Parathyroid adenoma (tissue), 2 donors: ENCODE results near the gene MAP4K4.

Experiments
- H2AFZ ChIP-seq: fragments of 300-600 bp; sonication (generic); one replicate; pipeline ENCODE4 v1.7.0; 2017; ENCODE audit warnings: antibody characterized with exemption, mild to moderate bottlenecking
- H3K27ac ChIP-seq: fragments of 300-600 bp; sonication (generic); one replicate; pipeline ENCODE4 v1.7.0; 2017
- H3K27me3 ChIP-seq: fragments of 300-600 bp; sonication (generic); one replicate; pipeline ENCODE4 v1.7.0; 2017; ENCODE audit warnings: low read length; ENCODE audit not compliant: control insufficient read depth, insufficient read depth
- H3K36me3 ChIP-seq: fragments of 300-600 bp; sonication (generic); one replicate; pipeline ENCODE4 v1.7.0; 2017; ENCODE audit warnings: low read length; ENCODE audit not compliant: control insufficient read depth, insufficient read depth
- H3K4me1 ChIP-seq: fragments of 300-600 bp; sonication (generic); one replicate; pipeline ENCODE4 v1.7.0; 2017; ENCODE audit warnings: control low read depth
- H3K4me2 ChIP-seq: fragments of 300-600 bp; sonication (generic); one replicate; pipeline ENCODE4 v1.7.0; 2017; ENCODE audit warnings: low read length
- H3K4me3 ChIP-seq: fragments of 300-600 bp; sonication (generic); one replicate; pipeline ENCODE4 v1.7.0; 2017; ENCODE audit warnings: low read depth, low read length
- H3K79me2 ChIP-seq: fragments of 300-600 bp; sonication (generic); one replicate; pipeline ENCODE4 v1.7.0; 2017; ENCODE audit warnings: control low read depth
- H3K9ac ChIP-seq: fragments of 300-600 bp; sonication (generic); one replicate; pipeline ENCODE4 v1.7.0; 2017; ENCODE audit warnings: mild to moderate bottlenecking
- H3K9me3 ChIP-seq: fragments of 300-600 bp; sonication (generic); one replicate; pipeline ENCODE4 v1.7.0; 2017; ENCODE audit warnings: low read length; ENCODE audit not compliant: control insufficient read depth
- TF ChIP-seq, protein P1 (sequence below): fragments of 300-600 bp; sonication (generic); IDR thresholded peaks from one replicate; pipeline ENCODE4 v1.7.0; 2017; ENCODE audit warnings: antibody characterized with exemption, mild to moderate bottlenecking
- donor health status: primary hyperparathyroidism.

Gene MAP4K4

DNA sequence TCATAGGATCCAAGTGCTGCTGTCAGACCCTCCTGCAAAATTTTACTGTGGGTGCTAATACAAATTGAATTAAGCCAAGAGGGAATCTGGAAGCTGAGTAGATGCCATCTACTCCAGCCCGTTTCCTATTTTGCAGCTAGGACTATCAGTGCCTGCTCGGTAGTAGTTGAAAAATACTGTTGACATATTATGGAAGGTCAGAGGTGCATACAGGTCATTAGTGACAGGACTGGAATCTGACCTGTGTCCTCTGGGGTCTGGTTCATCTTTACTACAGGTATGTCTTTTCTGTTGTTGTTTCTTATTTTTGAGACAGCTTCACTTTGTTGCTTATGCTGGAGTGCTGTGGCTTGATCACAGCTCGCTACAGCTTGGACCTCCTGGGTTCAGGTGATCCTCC lies 58.8 kb downstream of the MAP4K4 start:
- no peaks in the 10 kb centered on the region for H3K36me3 ChIP-seq
- H3K4me3 ChIP-seq: no peak overlapping the region
- H2AFZ ChIP-seq: no peak overlapping the region
- H3K4me1 ChIP-seq: peaks cover 8% of the 10 kb centered on the region
- H3K9ac ChIP-seq: no peak overlapping the region
- H3K79me2 ChIP-seq: peaks cover 35% of the 10 kb centered on the region
- H3K27ac ChIP-seq: no peak overlapping the region
- no peaks in the 10 kb centered on the region for H3K27me3 ChIP-seq
- no peak overlapping the region for H3K4me2 ChIP-seq
- TF ChIP-seq, protein P1, sequence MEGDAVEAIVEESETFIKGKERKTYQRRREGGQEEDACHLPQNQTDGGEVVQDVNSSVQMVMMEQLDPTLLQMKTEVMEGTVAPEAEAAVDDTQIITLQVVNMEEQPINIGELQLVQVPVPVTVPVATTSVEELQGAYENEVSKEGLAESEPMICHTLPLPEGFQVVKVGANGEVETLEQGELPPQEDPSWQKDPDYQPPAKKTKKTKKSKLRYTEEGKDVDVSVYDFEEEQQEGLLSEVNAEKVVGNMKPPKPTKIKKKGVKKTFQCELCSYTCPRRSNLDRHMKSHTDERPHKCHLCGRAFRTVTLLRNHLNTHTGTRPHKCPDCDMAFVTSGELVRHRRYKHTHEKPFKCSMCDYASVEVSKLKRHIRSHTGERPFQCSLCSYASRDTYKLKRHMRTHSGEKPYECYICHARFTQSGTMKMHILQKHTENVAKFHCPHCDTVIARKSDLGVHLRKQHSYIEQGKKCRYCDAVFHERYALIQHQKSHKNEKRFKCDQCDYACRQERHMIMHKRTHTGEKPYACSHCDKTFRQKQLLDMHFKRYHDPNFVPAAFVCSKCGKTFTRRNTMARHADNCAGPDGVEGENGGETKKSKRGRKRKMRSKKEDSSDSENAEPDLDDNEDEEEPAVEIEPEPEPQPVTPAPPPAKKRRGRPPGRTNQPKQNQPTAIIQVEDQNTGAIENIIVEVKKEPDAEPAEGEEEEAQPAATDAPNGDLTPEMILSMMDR: no peak
- no peaks in the 10 kb centered on the region for H3K9me3 ChIP-seq

GRCh38 chr2:101758001-101758400 lies 60.5 kb downstream of the MAP4K4 start:
- H2AFZ ChIP-seq: no peak overlapping the region
- TF ChIP-seq, protein P1: no peak
- peaks cover 11% of the 10 kb centered on the region for H3K4me1 ChIP-seq
- H3K9ac ChIP-seq: no peak overlapping the region
- H3K27me3 ChIP-seq: no peaks in the 10 kb centered on the region
- H3K4me3 ChIP-seq: no peak overlapping the region
- no peak overlapping the region for H3K4me2 ChIP-seq
- H3K79me2 ChIP-seq: peaks cover 31% of the 10 kb centered on the region
- no peaks in the 10 kb centered on the region for H3K36me3 ChIP-seq
- no peaks in the 10 kb centered on the region for H3K9me3 ChIP-seq
- H3K27ac ChIP-seq: no peak overlapping the region

- H3K4me2 ChIP-seq: no peak overlapping the region
- TF ChIP-seq, protein P1: no peak
- peaks cover 11% of the 10 kb centered on the region for H3K4me1 ChIP-seq
- H3K79me2 ChIP-seq: peaks cover 32% of the 10 kb centered on the region
- no peaks in the 10 kb centered on the region for H3K27me3 ChIP-seq
- no peak overlapping the region for H3K9ac ChIP-seq
- H3K4me3 ChIP-seq: no peak overlapping the region
- H3K27ac ChIP-seq: no peak overlapping the region
- no peaks in the 10 kb centered on the region for H3K36me3 ChIP-seq
- H3K9me3 ChIP-seq: no peaks in the 10 kb centered on the region
- H2AFZ ChIP-seq: no peak overlapping the region
Observed at GRCh38 chr2:101759162-101759561, 61.7 kb downstream of the MAP4K4 start.

GRCh38 chr2:101762451-101763171 lies 65.1 kb downstream of the MAP4K4 start:
- Histone ChIP-seq H3K9me3 (no peaks in the 10 kb centered on the region), H3K79me2 (peaks cover 16% of the 10 kb centered on the region), H2AFZ (no peak overlapping the region), H3K4me3 (no peak overlapping the region), H3K27me3 (no peaks in the 10 kb centered on the region), H3K36me3 (no peaks in the 10 kb centered on the region), H3K27ac (peak overlapping the region; percentile 11), H3K4me2 (no peak overlapping the region), H3K4me1 (peaks cover 8% of the 10 kb centered on the region), H3K9ac (no peak overlapping the region)
- TF ChIP-seq, protein P1: no peak
